Measurements from ENCODE around the gene HIVEP1.

- TF ChIP-seq CTCF (IDR thresholded peaks at IDR 0.05) (no peak), ZFX (IDR thresholded peaks at IDR 0.05; ENCODE audit: borderline replicate concordance) (no peak)
These were observed 52.5 kb downstream of the HIVEP1 start for GRCh38 chr6:12064538-12065071.
